K562 (cell line): ENCODE measurements around the gene UCK1. TPM values are rescaled to one million over a fixed set of nuclear protein-coding genes. Genes with fewer than 3 reads are reported as not detected.

Experiments used
- HMGXB4 ChIP-seq: sonication (generic); formaldehyde crosslinking; IDR thresholded peaks from 2 replicates; pipeline ENCODE4 v1.8.1; 2023; ENCODE audit warnings: mild to moderate bottlenecking, missing genetic modification reagents
- MBD1 ChIP-seq: fragments of 250-450 bp; sonication (Bioruptor Pico); IDR thresholded peaks from 2 replicates; pipeline ENCODE4 v1.8.0; 2022; ENCODE audit warnings: inconsistent platforms
- MTA3 ChIP-seq: fragments of 450-650 bp; formaldehyde crosslinking; IDR thresholded peaks from 2 replicates; pipeline ENCODE4 v1.6.1; 2017; ENCODE audit warnings: mild to moderate bottlenecking, borderline replicate concordance
- SAP30 ChIP-seq: fragments of 200-600 bp; sonication (generic); IDR thresholded peaks from 2 replicates; pipeline ENCODE4 v1.6.1; 2012; ENCODE audit warnings: borderline replicate concordance, low read depth, mild to moderate bottlenecking, moderate library complexity, low read length, control low read depth, inconsistent platforms; ENCODE audit not compliant: insufficient read depth, poor library complexity, severe bottlenecking
- ZNF609 ChIP-seq: sonication (generic); formaldehyde crosslinking; IDR thresholded peaks from 2 replicates; pipeline ENCODE4 v1.8.1; 2023; ENCODE audit warnings: missing genetic modification reagents, mild to moderate bottlenecking, borderline replicate concordance
- polyA plus RNA-seq, 8 experiments: library from polyadenylated mRNA; depleted of rRNA in 4 of 8; stranded (reverse) in 5 of 8; unstranded in 3 of 8; fragments of >200 nt; fragmentation: Nextera tagmentation in 2 of 8; fragmentation: Illumina TruSeq in 1 of 8; extraction: Ambion mirVana in 2 of 8; extraction: Trizol in 1 of 8; gene quantifications; 2 replicates each; pipeline versions ENCODE4 v1.2.1 to v1.2.3, GENCODE V29; 2011 to 2014; ENCODE audit warnings: inconsistent platforms in 1 of 8, missing spikeins in 1 of 8
- total RNA-seq, 7 experiments: library from RNA; depleted of rRNA in 6 of 7; stranded (reverse); fragments of >200 nt in 6 of 7; fragmentation: Illumina TruSeq in 2 of 7; extraction: Trizol in 2 of 7; gene quantifications; 2 replicates each; pipeline versions ENCODE4 v1.2.1 to v1.2.3, GENCODE V29; 2011 to 2021; ENCODE audit warnings: low replicate concordance in 1 of 7

The UCK1 gene
- total and polyA plus RNA-seq, 9 of the 15 experiments (the other 6 are each of a cell fraction or from before 2014, with no cell fraction given) = 0.27 to 27.5 (median 16.1) TPM

GRCh38 chr9:131502781-131503625, 28.1 kb downstream of the UCK1 start, which contains the start of gene POMT1 (continued):
- no peak for TF ChIP-seq MBD1 (CRISPR knock-in tag)
- TF ChIP-seq ZNF609 (CRISPR knock-in tag) = 0 out of 2 replicates have a peak, but pooled peaks have one; percentile 46
- TF ChIP-seq SAP30 = peak; percentile 67
- TF ChIP-seq HMGXB4 (CRISPR knock-in tag) = 0 out of 2 replicates have a peak, but pooled peaks have one; percentile 61
- TF ChIP-seq MTA3 = peak; percentile 85; the same call in 1 of the 2 replicates
